GM18526 (cell line): Measurements from ENCODE around the gene RAB33A.

Experiments used
- POLR2A ChIP-seq: IDR thresholded peaks from 3 replicates; pipeline ENCODE4 v1.6.1; 2011; ENCODE audit not compliant: insufficient read length; ENCODE audit errors: extremely low read depth

Gene RAB33A

GRCh38 chrX:130171446-130172126 is at the start of gene RAB33A:
Gene RAB33A (plus strand): TSS chrX:130171962. CDS start chrX:130172063, 101 bp downstream.
- no peak for TF ChIP-seq POLR2A

GRCh38 chrX:130124577-130124976 is 47.2 kb upstream of the RAB33A start:
- TF ChIP-seq POLR2A = no peak

GRCh38 chrX:130125091-130125874 is 46.5 kb upstream of the RAB33A start:
- TF ChIP-seq POLR2A = no peak

DNA sequence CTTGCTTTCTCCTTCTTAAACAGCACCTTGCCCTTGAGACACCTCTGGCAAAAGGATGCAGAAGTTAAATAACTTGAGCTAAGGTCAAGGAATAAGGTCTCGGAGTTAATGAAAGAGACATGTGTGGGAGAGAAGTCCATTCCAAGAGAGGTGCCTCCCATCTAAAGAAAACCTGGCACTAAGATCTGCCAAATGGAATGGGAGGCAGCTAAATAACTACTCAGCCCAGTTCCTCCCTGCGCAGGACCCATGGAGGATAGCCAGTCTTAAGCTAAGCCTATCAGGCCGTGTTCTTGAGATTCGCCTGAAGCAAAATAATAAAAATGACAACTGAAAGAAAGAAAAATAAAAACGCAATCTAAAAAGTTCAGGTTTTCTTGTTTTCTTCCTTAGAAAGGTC is 40.8 kb upstream of the RAB33A start:
- TF ChIP-seq POLR2A = no peak

DNA sequence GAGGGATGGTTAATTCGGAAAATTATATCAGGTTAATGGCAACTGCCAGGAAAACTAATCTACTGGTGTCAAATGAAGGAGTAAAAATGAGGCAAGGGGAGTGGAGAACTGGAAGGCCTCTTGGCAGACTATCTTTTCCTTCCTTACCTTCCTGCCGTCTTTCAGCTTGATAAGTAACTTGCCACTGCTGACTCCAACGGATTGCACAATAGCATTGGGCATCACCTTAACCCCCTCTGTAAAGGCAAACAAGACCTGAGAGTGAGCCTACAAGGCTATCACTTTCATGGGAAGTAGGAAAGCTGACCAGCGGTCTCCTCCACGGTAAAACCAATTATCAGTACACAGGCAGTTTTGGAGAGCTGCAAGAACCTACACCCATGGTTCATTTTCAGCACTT is 35.3 kb upstream of the RAB33A start:
- no peak for TF ChIP-seq POLR2A

DNA sequence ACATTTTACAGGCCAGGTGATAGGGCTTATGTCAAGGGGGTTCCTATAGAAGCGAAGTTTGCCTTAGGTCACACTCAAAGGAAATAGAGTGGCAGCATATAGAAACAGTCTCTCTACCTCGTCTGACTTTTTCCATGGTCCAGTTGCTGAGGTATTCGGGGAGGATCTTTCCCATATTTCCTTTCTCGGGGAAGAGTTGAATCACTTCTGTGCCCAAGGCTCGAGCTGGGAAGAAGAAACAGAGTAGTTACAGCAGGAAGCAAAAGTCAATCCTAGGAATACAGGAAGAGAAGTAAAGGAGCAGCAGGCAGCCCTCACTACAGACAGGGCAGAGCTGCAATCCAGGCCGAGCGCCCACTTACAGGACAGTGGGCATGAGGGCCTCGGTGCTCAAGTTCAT is 34.8 kb upstream of the RAB33A start:
- TF ChIP-seq POLR2A = no peak

- no peak for TF ChIP-seq POLR2A
Observed at GRCh38 chrX:130139474-130140201, 32.1 kb upstream of the RAB33A start.

DNA sequence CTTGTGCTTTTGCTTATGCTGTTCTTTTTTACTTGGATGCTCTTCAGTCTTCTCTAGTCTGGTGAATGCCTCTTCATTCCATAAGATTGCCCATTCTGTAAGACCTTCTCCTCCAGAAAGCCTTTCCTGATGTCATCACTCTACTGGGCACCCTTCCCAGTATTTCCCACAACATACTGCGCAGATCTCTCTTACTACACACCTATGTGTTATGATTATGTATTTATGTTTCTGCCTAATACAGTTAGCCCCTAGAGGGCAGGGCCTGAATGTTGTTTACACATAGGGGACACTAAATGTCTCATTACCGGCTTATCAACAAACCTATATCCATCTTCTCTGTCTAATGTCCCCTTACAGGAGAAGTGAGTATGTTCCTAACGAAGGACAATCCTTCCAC is 27.3 kb upstream of the RAB33A start:
- no peak for TF ChIP-seq POLR2A

DNA sequence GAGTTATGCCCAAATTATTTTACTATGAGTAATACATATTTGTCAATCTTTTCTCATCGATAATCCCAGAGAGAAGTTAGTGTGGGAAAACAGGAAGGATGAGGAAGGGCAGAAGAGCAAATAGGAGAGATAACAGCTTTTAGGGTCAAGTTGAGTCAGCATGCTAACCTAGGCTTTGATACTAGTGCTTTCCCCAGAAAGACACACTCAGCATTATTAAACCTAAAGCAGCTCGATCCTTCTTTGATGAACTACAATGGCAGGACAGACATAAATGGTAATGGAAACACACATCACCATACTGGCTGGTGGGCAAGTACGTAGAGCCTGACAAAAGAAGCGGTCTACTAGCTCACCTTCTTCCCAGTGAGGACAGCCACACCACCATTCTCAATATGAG is 26.6 kb upstream of the RAB33A start:
- no peak for TF ChIP-seq POLR2A

DNA sequence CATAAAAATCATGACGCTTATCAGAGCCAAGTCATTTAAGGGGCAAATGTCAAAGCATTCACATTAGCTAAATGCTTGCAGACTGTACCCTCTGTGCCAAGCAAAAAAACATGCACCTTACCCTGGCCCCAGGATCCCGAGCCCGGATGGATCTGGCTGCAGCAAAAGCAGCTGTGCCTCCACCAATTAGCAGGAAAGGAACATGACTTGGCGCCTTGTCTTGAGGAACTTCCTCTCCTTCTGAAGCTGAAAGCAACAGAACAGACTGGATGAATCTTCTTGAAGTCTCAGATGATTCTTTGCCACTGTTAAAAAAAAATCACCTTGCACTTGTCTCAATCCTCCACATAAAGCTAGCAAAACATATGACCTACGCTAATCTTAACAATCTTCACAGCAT is 24.1 kb upstream of the RAB33A start:
- no peak for TF ChIP-seq POLR2A

GRCh38 chrX:130155564-130155963 is 16.2 kb upstream of the RAB33A start:
- no peak for TF ChIP-seq POLR2A

DNA sequence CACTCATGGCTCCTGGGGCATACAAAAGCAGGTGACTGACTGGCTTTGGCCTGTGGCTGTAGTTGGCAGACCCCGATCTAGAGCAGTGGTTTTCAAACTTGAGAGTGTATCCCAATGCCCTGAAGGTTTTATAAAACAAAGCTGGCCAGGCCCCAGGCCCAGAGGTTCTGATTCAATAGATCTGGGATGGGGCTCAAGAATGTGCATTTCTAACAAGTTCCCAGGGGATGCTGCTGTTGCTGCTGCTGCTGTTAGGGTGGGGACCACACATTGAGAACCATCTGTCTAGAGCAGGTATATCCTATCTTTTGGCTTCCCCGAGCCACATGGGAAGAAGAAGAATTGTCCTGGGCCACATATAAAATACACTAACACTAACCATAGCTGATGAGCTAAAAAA is 13.5 kb upstream of the RAB33A start:
- no peak for TF ChIP-seq POLR2A

DNA sequence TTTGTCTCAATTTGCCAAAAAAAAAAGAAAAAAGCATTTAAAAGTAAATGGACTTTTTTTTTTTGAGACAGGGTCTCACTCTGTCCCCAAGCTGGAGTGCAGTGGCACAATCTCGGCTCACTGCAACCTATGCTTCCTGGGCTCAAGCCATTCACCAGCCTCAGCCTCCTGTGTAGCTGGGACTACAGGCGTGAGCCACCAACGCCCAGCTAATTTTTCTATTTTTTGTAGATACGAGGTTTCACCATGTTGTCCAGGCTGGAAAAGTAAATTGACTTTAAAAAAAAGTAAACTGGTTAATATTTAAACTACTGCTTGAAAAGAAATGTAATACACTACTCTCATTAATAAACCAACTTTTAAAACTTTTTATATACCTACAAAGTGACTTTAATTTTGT is 12.0 kb upstream of the RAB33A start:
- TF ChIP-seq POLR2A = no peak

- TF ChIP-seq POLR2A = no peak
Observed at GRCh38 chrX:130162094-130162735, 9.5 kb upstream of the RAB33A start.

DNA sequence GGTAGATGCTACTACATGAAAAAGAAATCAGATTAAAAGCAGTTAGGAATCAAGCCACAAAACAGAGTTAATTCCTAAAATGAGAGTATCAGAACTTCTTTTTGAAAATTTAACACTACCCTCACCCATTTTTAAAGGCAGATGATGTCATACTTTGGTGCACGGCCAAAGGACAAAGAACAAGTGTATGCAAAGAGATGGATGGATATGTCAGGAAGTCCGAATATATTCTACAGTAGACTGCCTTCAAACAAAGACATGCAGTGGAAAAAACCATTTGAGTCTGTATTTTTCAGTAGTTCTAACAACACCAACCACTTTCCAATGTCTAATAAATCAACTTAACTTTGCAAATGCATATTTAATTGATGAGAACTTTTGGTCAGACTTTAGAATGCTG is 8.4 kb upstream of the RAB33A start:
- TF ChIP-seq POLR2A = no peak
